A673 (cell line): Measurements from ENCODE around the gene PCNT. TPM values are rescaled to one million over a fixed set of nuclear protein-coding genes. Genes with fewer than 3 reads are reported as not detected.
A peak's percentile ranks its signal among the peaks of the same experiment; 100 is the strongest.

Source experiments
- BruUV-seq: library from RNA; stranded (reverse); fragments of 400-500 nt; replicated peaks from 2 replicates; lab custom pipeline; 2021; lab: Mats Ljungman, UMichigan
- CTCF ChIA-PET: fragments of 300-600 bp; sonication (Branson Sonifier 250); formaldehyde crosslinking; loops from one replicate; lab custom pipeline; 2022; ENCODE audit warnings: antibody characterized with exemption; lab: Charles Lee
- POLR2A ChIA-PET: fragments of 300-600 bp; sonication (Branson Sonifier 250); formaldehyde crosslinking; loops from one replicate; lab custom pipeline; 2022; ENCODE audit warnings: antibody characterized with exemption; ENCODE audit not compliant: low non-redundant PET; lab: Charles Lee
- DNase-seq: peaks from one replicate; pipeline ENCODE4 v3.0.0-alpha.2; 2015; ENCODE audit warnings: low spot score
- H3K27ac ChIP-seq: fragments of 200-600 bp; sonication (generic); 2 replicates; pipeline ENCODE4 v1.5.1; 2016; ENCODE audit warnings: mixed run types, low read depth, mild to moderate bottlenecking, mixed read lengths, antibody characterized with exemption, low read length; ENCODE audit not compliant: poor library complexity, severe bottlenecking
- H3K27me3 ChIP-seq: fragments of 200-600 bp; sonication (generic); replicated peaks from 2 replicates; pipeline ENCODE4 v1.6.1; 2017; ENCODE audit warnings: mixed run types, low read depth, mild to moderate bottlenecking, mixed read lengths, antibody characterized with exemption, low read length; ENCODE audit not compliant: insufficient read depth, poor library complexity
- H3K36me3 ChIP-seq: fragments of 200-600 bp; sonication (generic); 2 replicates; pipeline ENCODE4 v1.6.1; 2016; ENCODE audit warnings: mixed run types, mild to moderate bottlenecking, mixed read lengths, antibody characterized with exemption, low read length; ENCODE audit not compliant: insufficient read depth, poor library complexity, severe bottlenecking
- H3K4me1 ChIP-seq: fragments of 200-600 bp; sonication (generic); 2 replicates; pipeline ENCODE4 v1.6.1; 2017; ENCODE audit warnings: mixed run types, mild to moderate bottlenecking, mixed read lengths, antibody characterized with exemption, low read length; ENCODE audit not compliant: insufficient read depth, poor library complexity, severe bottlenecking
- H3K4me3 ChIP-seq: fragments of 200-600 bp; sonication (generic); 2 replicates; pipeline ENCODE4 v1.5.1; 2016; ENCODE audit warnings: low read depth, mixed run types, mild to moderate bottlenecking, mixed read lengths, low read length; ENCODE audit not compliant: poor library complexity, severe bottlenecking
- H3K9me3 ChIP-seq: fragments of 200-600 bp; sonication (generic); 2 replicates; pipeline ENCODE4 v1.6.1; 2016; ENCODE audit warnings: mixed run types, low read depth, mild to moderate bottlenecking, mixed read lengths, antibody characterized with exemption, low read length; ENCODE audit not compliant: poor library complexity, severe bottlenecking
- CTCF ChIP-seq: fragments of 300-800, 200-600 bp; sonication (generic); conservative IDR thresholded peaks from 2 replicates; pipeline ENCODE4 v1.5.1; 2017; ENCODE audit warnings: low read depth, mild to moderate bottlenecking, antibody characterized with exemption, low read length, moderate library complexity, mixed read lengths
- EZH2 ChIP-seq: fragments of 200-600 bp; sonication (generic); IDR thresholded peaks from 2 replicates; pipeline ENCODE4 v1.6.1; 2017; ENCODE audit warnings: borderline replicate concordance, low read depth, mild to moderate bottlenecking, mixed read lengths, antibody characterized with exemption, low read length; ENCODE audit not compliant: poor library complexity, severe bottlenecking
- intact Hi-C: fragments of 100-400 bp; cut with micrococcal nuclease; formaldehyde crosslinking; loops from one replicate; pipeline ENCODE4 v1.10.0; 2022; ENCODE audit not compliant: unreplicated experiment
- total RNA-seq: library from RNA; stranded (reverse); gene quantifications from 2 replicates; pipeline ENCODE4 v1.2.3, GENCODE V29; 2021

PCNT gene
- total RNA-seq, 1 experiment from 2014 or later, result 66.4 TPM

GRCh38 chr21:46326110-46326703 is 2.3 kb downstream of the PCNT start:
- no peaks in the 10 kb centered on the region for H3K27me3 ChIP-seq
- no peak for TF ChIP-seq EZH2
- TF ChIP-seq CTCF, result no peak
- H3K4me1 ChIP-seq, result peaks cover 19% of the 10 kb centered on the region
- CTCF ChIA-PET, result no interaction called here
- H3K36me3 ChIP-seq, result peaks cover 31% of the 10 kb centered on the region
- no peaks in the 10 kb centered on the region for H3K9me3 ChIP-seq
- intact Hi-C loops, result no loop called here
- H3K27ac ChIP-seq, result no peak overlapping the region
- POLR2A ChIA-PET, result interaction anchor here (0.5 kb wide), 1 partner anchor 136 kb away, joined by 5 read pairs; no protein-coding TSS in a partner anchor
- BruUV-seq, result no TSS peak
- peak overlapping the region; percentile 89 for H3K4me3 ChIP-seq
- DNase-seq, result no peak

GRCh38 chr21:46327711-46328110 is 3.8 kb downstream of the PCNT start:
- no peaks in the 10 kb centered on the region for H3K9me3 ChIP-seq
- BruUV-seq, result no TSS peak
- no peak overlapping the region for H3K27ac ChIP-seq
- CTCF ChIA-PET, result no interaction called here
- no peaks in the 10 kb centered on the region for H3K27me3 ChIP-seq
- H3K36me3 ChIP-seq, result peaks cover 26% of the 10 kb centered on the region
- TF ChIP-seq CTCF (no peak), EZH2 (no peak)
- peaks cover 10% of the 10 kb centered on the region for H3K4me1 ChIP-seq
- DNase-seq, result no peak
- POLR2A ChIA-PET, result no interaction called here
- intact Hi-C loops, result no loop called here
- no peak overlapping the region for H3K4me3 ChIP-seq

- Histone ChIP-seq H3K27me3 (no peaks in the 10 kb centered on the region), H3K9me3 (no peaks in the 10 kb centered on the region), H3K4me1 (peaks cover 10% of the 10 kb centered on the region), H3K36me3 (peaks cover 27% of the 10 kb centered on the region), H3K27ac (no peak overlapping the region), H3K4me3 (no peak overlapping the region)
- intact Hi-C loops, result no loop called here
- no TSS peak for BruUV-seq
- CTCF ChIA-PET, result no interaction called here
- no peak for TF ChIP-seq EZH2
- no peak for TF ChIP-seq CTCF
- POLR2A ChIA-PET, result no interaction called here
- DNase-seq, result no peak
These were observed 4.2 kb downstream of the PCNT start for GRCh38 chr21:46328151-46328550.
